Measurements from ENCODE around the gene HORMAD2.

DNA sequence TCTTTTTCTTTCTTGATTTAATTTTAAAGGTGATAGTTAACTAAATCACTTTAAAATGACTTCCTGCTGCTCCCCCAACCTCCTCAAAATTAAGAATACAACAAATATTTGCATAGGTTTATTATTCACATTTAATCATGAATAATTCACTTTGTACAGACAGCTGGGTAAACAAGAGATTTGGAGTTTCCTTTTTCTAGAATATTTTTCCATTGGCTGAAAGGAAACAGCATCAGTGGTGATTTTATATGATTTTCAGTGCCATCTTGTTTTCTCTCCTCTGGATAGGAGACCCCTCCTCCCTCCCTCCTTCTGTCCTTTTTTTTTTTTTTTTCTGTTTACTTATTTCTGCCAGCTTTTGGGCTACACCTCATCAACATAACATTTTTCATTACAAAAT lies 105.8 kb downstream of the HORMAD2 start:
- TF ChIP-seq, protein P1, sequence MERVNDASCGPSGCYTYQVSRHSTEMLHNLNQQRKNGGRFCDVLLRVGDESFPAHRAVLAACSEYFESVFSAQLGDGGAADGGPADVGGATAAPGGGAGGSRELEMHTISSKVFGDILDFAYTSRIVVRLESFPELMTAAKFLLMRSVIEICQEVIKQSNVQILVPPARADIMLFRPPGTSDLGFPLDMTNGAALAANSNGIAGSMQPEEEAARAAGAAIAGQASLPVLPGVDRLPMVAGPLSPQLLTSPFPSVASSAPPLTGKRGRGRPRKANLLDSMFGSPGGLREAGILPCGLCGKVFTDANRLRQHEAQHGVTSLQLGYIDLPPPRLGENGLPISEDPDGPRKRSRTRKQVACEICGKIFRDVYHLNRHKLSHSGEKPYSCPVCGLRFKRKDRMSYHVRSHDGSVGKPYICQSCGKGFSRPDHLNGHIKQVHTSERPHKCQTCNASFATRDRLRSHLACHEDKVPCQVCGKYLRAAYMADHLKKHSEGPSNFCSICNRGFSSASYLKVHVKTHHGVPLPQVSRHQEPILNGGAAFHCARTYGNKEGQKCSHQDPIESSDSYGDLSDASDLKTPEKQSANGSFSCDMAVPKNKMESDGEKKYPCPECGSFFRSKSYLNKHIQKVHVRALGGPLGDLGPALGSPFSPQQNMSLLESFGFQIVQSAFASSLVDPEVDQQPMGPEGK (CRISPR knock-in tag; IDR thresholded peaks at IDR 0.05; ENCODE audit: borderline replicate concordance), result no peak
- TF ChIP-seq TCF4 (CRISPR knock-in tag; IDR thresholded peaks at IDR 0.05; ENCODE audit: borderline replicate concordance) (no peak), ZNF565 (CRISPR knock-in tag; conservative IDR thresholded peaks at IDR 0.05; ENCODE audit: low read depth) (no peak)
- TF ChIP-seq, protein P2, sequence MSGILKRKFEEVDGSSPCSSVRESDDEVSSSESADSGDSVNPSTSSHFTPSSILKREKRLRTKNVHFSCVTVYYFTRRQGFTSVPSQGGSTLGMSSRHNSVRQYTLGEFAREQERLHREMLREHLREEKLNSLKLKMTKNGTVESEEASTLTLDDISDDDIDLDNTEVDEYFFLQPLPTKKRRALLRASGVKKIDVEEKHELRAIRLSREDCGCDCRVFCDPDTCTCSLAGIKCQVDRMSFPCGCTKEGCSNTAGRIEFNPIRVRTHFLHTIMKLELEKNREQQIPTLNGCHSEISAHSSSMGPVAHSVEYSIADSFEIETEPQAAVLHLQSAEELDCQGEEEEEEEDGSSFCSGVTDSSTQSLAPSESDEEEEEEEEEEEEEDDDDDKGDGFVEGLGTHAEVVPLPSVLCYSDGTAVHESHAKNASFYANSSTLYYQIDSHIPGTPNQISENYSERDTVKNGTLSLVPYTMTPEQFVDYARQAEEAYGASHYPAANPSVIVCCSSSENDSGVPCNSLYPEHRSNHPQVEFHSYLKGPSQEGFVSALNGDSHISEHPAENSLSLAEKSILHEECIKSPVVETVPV (CRISPR knock-in tag; IDR thresholded peaks at IDR 0.05), result no peak
